Measurements from ENCODE around the gene LINGO3. TPM values are rescaled to one million over a fixed set of nuclear protein-coding genes. Genes with fewer than 3 reads are reported as not detected.
A peak's percentile ranks its signal among the peaks of the same experiment; 100 is the strongest.

LINGO3 gene
- polyA plus RNA-seq, 1 donor from 2014 or later, result 2.7 TPM

- H2AFZ ChIP-seq (ENCODE audit: low read depth, low read length), result no peak overlapping the region
- no peaks in the 10 kb centered on the region for H4K20me1 ChIP-seq (ENCODE audit: insufficient read depth)
- H3K36me3 ChIP-seq (ENCODE audit: insufficient read depth, low read length), result no peaks in the 10 kb centered on the region
- no peaks in the 10 kb centered on the region for H3K9me2 ChIP-seq (ENCODE audit: insufficient read depth, low read length)
- H3K27ac ChIP-seq (ENCODE audit: low read length), result no peak overlapping the region
- H3K9me3 ChIP-seq (ENCODE audit: low read length), result no peaks in the 10 kb centered on the region
- no peak overlapping the region for H3K4me3 ChIP-seq (ENCODE audit: low read length)
- peaks cover 11% of the 10 kb centered on the region for H3K79me2 ChIP-seq (replicated peaks; ENCODE audit: insufficient read depth, low read length)
- no peaks in the 10 kb centered on the region for H3F3A ChIP-seq (ENCODE audit: insufficient read depth, low read length, poor library complexity, severe bottlenecking)
- H3K9ac ChIP-seq (ENCODE audit: low read length), result no peak overlapping the region
- TF ChIP-seq RAD21 (conservative IDR thresholded peaks at IDR 0.05), result no peak
- no peak for TF ChIP-seq EZH2 (IDR thresholded peaks at IDR 0.05; ENCODE audit: borderline replicate concordance, insufficient read depth, low read length, poor library complexity, severe bottlenecking)
- TF ChIP-seq SMC3 (conservative IDR thresholded peaks at IDR 0.05; ENCODE audit: poor library complexity), result no peak
- no peak for TF ChIP-seq EP300 (conservative IDR thresholded peaks at IDR 0.05; ENCODE audit: poor library complexity, severe bottlenecking)
- no peak for TF ChIP-seq REST (IDR thresholded peaks at IDR 0.05; ENCODE audit: borderline replicate concordance)
- TF ChIP-seq TAF1 (IDR thresholded peaks at IDR 0.05; ENCODE audit: low read depth), result no peak
- no peak for TF ChIP-seq CTCF (IDR thresholded peaks at IDR 0.05; ENCODE audit: poor library complexity, severe bottlenecking)
- no peak for TF ChIP-seq MXI1 (conservative IDR thresholded peaks at IDR 0.05; ENCODE audit: poor library complexity, severe bottlenecking)
- TF ChIP-seq POLR2AphosphoS5 (IDR thresholded peaks at IDR 0.05), result no peak
- no peak overlapping the region for H3K4me2 ChIP-seq (ENCODE audit: low read length)
- no peaks in the 10 kb centered on the region for H3K27me3 ChIP-seq (ENCODE audit: insufficient read depth, low read depth, low read length)
These were observed 30.2 kb upstream of the LINGO3 start for GRCh38 chr19:2338055-2338615.

GRCh38 chr19:2337329-2337707, 29.4 kb upstream of the LINGO3 start:
- Histone ChIP-seq H2AFZ (ENCODE audit: low read depth, low read length) (no peak overlapping the region), H3K27me3 (ENCODE audit: insufficient read depth, low read depth, low read length) (no peaks in the 10 kb centered on the region), H3K9ac (ENCODE audit: low read length) (no peak overlapping the region), H3K27ac (ENCODE audit: low read length) (no peak overlapping the region), H3K79me2 (replicated peaks; ENCODE audit: insufficient read depth, low read length) (peaks cover 15% of the 10 kb centered on the region), H4K20me1 (ENCODE audit: insufficient read depth) (no peaks in the 10 kb centered on the region), H3K4me3 (ENCODE audit: low read length) (no peak overlapping the region), H3F3A (ENCODE audit: insufficient read depth, low read length, poor library complexity, severe bottlenecking) (no peaks in the 10 kb centered on the region), H3K36me3 (ENCODE audit: insufficient read depth, low read length) (no peaks in the 10 kb centered on the region), H3K9me2 (ENCODE audit: insufficient read depth, low read length) (no peaks in the 10 kb centered on the region), H3K9me3 (ENCODE audit: low read length) (no peaks in the 10 kb centered on the region), H3K4me2 (ENCODE audit: low read length) (no peak overlapping the region)
- TF ChIP-seq REST (IDR thresholded peaks at IDR 0.05; ENCODE audit: borderline replicate concordance) (no peak), CTCF (IDR thresholded peaks at IDR 0.05; ENCODE audit: poor library complexity, severe bottlenecking) (peak; percentile 38)

Measured in neural cell (in vitro differentiated cells).